Cortex of kidney (tissue), 1 donor: ENCODE results near the gene FBLN1.
"Not testable (repeated sequence)": the region's sequence is repeated elsewhere in the genome, so short reads cannot be mapped to it uniquely, and the experiment has no call there.

Experiments used
- DNase-seq: peaks from one replicate; lab custom pipeline; 2025; lab: John Stamatoyannopoulos, UW

The FBLN1 gene

DNA sequence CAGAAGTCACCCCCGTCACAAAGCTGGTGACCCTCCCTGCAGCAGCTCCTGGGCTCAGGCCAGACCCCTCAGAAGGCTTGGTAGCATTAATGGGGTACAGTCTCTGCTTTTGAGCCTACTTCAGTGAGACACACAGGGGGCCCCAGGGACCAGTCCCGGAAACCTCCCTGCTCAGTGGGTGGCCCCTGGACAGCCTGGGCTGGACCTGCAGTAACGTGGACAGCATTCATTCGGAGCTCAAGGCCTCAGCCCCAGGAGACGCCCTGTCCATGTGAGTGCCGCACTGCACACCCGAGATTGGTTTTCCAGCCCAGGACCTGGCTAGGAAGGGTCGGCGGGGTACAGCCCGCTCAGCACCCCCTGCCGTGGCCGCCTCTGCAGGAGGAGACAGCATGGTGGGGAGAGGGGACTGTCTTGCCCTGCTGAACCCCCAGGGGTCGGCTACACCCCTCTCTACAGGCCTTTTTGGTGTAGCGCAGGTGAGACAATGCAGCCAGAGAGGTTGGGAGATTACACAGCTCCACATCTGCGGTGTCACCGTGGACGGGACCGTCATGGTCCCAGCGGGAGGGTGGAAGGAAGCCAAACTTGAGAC is 83.4 kb downstream of the FBLN1 start:
- DNase-seq, result no peak

DNA sequence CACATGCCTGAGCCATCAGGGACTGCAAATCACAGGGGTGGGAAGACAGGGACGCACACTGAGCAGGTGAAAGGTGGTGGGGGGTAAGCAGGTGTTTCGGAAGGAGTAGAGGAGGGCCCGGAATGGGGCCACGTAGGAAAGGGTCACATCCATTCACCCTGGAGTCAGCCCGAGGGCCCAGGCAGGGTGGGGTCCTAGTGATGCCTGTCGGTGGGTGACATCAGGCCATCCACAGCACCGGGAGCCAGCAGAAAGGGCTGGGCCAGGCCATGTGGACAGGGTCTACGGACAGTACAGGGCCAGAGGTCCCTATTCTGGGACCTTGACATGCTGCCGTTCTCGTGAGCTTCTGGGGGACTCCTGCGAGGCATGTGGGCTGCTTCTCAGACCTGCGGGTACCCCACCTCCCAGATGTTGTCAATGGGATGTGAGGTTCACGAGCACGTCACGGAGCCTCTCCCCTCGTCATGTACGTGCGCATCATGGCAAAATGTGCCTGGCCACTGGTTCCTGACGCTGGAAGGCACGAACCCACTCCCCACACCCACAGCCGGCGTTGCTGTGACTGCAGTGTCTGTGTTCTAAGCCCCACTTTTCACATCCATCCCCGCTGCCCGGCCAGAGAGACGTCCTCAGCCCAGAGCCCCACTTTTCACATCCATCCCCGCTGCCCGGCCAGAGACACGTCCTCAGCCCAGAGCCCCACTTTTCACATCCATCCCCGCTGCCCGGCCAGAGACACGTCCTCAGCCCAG is 84.1 kb downstream of the FBLN1 start:
- no peak for DNase-seq

DNA sequence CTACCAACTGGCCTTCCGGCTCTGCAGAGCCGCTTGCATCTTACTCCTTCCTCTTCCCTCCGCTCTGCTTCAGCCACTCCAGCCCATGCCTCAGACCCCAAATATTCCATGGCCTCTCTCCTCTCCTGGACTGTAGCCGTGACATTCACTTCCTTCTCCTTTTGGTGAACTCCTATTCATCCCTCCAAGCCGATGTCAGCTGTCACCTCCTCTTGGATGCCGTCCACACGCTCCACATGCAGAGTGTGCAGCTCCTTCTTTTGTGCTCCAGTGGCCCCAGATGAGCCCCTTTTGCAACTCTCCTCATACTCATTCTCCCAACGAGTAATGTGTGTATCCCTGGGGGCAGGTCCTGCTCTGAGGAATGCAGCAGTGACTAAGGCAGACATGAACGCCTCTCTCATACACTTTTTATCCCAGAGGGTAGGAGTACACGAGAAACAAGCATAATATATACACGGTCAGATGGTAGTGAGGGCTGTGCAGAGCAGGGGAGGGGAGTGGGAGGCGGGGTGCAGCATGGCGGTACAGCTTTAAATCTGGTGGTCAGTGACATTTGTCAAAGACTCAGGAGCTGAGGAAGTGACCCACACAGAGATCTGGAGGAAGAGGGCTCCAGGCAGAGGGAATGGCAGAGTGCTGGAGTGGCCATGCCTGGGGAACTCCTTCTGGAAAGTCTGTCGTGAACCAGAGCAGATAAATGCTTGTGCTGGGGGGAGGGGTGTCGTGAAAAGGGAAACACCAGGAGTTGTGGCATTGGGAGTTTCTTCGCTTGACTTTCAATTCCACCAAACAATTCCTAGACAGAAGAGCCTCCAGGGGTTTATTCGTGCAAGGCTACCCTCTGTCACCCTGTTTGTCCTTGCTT is 85.2 kb downstream of the FBLN1 start:
- DNase-seq, result no peak

DNA sequence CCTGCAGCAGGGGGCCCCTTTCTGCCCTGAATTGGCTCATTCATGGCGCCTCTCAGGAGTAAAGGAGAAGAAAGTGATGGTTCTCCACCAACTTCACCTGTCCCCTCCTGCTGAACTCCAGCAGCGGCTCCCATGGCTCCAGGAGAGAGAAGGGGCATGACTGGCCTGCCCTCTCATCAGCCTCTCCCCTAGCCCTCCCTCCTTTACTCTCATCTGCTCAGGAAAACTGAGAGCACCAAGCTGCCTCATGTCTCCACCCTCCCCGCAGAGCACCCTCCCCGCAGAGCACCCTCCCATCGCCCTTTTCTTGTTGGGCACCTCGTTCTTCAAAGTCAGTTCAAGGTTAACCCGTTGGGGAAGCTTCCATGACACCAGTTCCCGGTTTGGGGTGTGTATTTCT is 86.9 kb downstream of the FBLN1 start:
- DNase-seq, result no peak

DNA sequence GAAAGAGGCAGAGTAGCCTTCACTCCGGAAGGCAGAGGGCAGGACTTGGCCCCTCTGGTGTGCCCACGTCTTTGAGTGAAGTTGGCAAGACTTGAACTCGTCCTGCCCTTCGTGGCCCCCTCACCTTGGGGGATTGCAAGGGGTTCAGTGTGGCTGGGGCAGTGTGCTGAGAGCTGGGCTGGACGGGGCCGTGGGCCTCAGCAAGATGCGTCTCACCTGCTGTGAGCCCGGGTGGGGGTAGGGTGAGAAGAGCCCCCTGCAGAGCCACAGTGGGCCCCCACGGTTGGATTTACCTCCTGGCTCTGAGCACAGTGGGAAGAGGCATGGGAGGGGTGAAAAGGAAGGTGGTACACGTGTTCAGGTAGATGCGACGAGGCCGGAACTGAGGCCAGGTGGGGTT is 87.6 kb downstream of the FBLN1 start:
- no peak for DNase-seq

DNA sequence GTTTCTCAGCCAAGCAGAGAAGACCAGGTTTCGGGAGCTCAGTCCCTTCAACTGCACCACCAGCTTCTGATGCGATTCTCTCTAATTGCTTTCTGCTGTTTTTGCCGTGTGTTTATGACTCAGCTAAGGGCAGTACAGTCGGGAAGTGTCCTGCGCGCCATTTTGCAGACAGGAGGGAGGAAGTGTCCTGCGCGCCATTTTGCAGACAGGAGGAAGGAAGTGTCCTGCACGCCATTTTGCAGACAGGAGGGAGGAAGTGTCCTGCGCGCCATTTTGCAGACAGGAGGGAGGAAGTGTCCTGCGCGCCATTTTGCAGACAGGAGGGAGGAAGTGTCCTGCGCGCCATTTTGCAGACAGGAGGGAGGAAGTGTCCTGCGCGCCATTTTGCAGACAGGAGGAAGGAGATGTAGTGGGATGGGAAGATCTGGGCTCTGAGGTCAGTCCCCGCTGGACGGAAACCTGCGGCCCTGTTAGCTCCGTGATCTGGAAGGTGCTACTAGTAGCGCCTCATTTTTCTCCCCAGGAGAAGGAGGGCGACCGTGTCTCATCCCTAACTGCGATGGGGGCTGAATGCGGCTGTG is 89.0 kb downstream of the FBLN1 start:
- not testable (repeated sequence) for DNase-seq

DNA sequence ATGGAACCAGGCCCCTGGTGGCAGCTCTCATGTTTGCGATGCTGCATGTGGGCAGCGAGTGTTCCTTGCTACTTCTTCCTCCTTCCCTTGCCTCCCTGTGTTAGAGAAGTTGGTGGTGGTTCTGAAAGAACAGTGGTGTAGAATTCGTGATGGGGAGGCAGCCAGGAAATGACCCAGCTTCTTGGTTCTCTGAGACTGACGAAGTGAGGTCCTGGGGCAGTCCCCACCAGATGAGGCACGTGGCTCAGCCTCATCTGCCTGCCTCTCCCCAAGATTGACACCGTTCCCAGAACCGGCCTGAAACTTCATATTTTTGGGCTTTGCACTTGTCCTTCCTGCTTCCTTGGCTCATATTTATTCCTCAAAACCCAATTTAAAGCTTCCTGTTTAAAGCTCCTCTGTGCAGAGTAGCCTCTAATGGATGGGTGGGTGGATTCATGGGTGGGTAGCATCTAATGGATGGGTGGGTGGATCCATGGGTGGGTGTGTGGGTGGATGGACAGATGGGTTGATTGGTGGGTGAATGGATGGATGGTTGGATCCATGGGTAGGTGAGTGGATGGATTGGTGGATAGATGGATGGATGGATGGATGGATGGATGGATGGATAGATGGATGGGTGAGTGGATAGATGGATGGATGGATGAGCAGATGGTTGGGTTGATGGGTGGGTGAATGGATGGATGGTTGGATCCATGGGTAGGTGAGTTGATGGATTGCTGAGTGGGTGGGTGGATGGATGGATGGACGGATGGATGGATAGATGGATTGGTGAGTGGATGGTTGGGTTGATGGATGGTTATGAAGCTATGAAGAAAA is 91.6 kb downstream of the FBLN1 start:
- DNase-seq, result no peak

DNA sequence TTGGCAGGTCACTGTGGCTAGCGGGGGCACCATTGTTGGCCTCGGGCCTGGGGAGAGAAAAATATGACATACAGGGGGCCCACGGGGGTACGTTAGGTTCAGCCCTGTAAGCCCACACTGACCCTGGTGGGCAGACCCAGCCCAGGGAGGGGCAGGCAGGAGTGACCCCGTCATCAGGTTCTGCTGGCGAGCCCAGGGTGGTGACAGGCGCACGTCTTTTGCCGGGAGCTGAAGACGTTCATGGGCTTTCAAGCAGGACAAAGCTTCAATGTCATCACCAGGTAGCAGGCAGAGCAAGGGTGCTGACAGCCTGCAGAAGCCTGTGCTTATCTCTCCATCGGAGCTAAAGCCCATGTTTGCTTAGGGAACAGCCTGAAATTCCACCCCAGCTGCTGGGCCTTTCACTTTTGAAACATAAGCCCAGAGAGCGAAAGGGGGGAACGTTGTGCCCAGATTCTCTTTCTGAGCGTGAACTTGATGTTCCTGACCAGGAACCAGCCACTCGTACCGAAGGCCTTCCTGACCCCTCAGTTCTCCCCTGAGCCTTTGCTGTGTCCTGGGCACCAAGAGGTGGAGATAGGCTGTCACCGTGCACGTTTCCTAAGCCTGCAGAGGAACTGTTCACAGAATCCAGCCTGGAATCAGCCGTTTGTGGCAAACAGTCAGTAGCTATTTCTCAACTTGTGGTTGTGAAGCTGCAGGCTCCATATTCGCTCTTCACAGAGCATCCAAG is 94.9 kb downstream of the FBLN1 start:
- DNase-seq, result no peak

DNA sequence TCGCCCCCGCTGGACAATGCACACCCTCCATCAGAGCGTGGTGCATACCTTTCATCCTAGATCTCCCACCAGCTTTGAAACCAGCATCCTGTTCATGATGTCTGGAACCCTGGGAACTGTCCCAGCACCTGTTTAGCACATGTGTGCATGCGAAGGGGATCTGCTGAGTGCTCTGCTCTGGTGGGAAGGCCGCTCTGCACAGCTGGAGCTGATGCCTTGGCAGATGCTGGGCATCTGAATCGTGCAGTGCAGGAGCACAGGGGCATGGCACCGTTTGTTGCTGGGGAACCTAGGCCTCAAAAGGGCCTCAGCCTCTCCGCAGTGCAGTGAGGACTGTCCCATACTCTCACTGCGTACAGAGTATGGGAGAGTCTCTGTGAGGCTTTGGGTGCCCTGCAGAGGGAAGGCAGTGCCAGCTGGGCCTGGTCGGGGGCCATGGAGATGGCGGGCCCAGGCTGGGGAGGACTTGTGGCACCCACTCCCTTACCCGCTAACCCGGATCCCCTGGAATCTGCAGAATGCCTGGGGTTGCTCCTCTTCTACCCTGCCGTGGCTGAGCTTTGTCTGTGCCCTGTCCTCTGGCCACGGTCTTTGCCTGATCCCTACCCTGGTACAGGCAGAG is 96.0 kb downstream of the FBLN1 start:
- no peak for DNase-seq

DNA sequence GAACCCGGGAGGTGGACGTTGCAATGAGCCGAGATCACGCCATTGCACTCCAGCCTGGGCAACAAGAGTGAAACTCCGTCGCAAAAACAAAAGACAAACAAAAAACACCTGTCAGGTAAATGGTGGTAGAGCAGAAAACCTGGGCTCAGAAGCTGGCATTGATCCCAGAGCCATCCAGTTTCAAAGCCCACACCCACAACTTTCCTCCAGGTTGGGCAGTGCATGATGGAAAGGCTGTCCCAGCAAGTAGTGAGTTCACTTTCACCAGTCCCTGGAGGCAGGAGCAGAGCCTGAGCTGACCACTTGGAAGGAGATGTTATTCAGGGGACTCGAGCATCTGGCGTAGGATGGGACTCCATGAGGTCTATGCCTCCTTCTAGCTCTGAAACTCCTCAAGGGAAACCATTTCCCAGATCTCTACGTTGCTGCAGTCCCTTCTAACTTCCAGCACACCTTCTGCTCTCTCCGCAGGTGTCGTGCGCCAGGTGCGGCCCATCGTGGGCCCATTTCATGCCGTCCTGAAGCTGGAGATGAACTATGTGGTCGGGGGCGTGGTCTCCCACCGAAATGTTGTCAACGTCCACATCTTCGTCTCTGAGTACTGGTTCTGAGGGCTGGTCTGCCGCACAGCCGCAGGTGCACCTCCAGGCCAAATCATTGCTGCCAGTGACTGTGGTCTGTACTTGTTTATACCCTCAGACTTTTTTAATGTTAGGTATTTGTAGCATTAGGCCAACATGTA is 97.3 kb downstream of the FBLN1 start:
- DNase-seq, result no peak

DNA sequence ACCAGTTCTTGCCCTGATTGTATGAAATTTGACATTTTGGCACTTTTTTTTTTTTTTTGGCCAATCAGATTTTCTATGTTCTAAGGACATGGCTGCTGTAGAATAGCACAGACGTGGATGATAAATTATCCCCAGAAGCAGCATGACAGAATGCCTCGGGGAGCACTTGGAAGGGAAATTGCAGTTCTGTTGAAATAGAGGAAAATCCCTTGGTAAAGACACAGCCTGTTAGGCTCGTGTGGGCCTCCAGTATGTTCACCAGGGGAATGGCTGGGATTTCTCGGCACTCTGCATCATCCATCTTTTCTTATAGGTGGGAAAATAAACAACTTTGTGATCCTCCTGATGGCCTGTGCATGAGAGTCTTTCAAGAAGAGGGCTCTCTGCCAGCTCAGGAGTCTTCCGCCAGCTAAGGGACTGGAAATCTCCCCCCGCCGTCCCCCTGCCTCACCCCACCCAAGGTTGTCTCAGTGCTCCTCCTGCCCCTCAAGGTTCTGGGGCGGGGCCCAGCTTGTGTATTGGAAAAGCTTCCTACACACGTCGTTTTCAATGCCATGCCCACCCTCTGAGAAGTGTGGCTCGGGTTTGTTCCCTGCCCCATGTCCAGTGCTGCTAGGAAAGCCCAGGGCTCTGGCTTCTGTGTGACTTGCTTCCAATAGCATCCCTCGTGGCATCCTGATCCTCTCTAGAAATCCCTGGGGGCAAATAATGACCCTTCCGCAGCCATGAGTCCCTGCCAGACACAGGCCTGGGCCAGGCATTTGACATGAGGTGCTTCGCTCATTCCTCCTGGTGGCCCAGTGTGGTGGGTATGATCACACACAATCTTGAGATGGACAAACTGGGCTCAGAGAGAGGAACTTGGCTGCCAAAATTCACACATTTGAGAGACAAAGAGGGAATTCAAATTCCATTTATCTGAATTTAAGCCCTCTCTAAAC is 98.4 kb downstream of the FBLN1 start:
- DNase-seq, result no peak

DNA sequence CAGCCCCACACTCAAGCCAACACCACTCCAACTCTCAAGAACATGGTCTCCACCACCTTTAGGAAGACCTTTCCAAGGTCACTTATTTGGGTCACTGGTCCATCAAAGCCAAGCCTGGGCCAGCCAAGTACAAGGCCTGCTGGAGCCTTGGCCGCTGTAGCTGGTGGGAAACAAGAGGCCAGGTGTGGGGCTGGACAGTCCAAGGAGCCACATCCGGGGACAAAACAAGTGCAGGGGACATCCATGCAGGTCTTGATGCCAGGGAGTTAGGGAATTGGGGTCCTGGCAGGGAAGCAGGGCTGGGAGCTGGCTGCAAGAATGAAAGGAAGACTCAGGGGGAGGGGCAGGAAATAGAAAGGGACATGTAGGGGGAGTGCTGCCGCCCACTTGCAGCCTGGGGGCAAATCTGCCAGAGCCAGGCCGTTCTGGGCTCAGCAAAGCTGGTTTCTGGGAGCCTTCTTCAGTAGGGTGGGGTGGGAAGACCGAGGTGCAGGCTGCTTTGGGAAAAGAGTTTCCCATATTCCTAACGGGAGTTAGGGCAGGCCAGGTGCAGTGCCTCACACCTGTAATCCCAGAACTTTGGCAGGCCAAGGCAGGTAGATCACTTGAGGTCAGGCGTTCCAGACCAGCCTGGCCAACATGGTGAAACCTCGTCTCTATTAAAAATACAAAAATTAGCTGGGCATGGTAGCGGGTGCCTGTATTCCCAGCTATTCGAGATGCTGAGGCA is 99.5 kb downstream of the FBLN1 start:
- no peak for DNase-seq

DNA sequence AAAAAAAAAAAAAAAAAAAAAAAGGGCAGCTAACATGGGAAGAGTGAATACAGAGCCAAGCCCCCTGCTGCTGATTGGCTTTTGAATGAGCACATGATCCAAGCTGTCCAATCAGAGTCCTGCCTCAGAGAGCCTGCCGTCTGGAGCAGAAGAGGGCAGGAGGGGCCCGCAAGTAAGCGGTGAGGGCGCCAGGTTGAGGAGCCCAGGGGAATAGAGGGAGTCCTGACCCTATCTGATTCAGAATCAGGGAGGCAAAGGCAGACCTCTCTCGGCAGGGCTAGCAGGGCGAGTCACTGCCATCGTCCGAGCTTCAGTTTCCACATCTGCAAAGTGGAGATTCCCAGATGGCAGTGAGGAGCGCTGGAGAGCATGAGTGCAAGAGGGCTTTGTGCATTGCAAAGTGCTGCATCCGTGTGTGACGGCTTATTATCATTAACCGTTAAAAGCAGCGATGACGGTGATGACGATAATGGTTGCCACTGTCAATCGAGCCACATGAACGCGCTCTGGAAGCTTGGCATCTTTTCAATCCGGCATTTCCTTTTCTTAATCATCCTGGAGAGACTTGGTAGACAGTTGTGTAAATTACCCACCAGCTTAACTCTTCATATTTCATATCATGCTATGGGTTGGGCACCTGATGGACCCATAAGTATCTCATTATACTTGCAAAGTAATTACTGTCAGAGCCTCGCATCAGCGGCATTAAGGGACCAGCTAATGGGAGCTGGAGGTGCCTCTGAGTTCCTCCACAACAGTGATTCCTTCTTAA is 100.3 kb downstream of the FBLN1 start:
- DNase-seq, result no peak

DNA sequence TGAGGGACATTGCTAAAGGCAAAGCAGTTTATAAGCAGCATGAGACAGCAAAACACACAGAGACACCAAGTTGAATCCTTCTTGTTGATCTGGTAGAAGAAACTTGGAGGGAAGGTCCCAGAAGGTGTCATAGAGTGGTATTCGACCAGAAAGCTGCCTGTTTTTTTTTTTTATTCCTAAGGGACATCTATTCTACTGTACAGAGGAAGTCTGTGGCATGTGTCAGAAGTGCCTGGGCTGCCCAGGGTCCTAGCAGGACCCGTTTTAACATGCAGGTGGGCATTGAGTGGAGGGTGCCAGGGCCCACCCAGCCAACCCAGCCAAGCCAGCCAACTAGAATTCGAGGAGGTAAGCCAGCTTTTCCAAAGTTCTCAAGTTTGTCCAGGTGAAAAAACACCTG is 100.9 kb downstream of the FBLN1 start:
- DNase-seq, result no peak

DNA sequence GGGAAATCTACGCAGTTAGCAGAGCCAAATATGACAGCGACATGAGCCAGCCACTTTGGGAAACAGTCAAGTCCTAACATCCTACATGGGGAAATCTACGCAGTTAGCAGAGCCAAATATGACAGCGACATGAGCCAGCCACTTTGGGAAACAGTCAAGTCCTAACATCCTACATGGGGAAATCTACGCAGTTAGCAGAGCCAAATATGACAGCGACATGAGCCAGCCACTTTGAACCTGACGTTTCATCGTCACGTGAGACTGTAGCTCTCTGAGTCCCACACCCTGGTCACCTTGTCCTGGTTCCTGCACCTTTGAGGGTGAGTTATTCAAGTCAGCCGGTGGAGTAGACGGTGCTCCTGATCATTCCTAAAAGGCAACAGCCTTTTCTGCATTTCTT is 105.4 kb downstream of the FBLN1 start:
- DNase-seq, result not testable (repeated sequence)

DNA sequence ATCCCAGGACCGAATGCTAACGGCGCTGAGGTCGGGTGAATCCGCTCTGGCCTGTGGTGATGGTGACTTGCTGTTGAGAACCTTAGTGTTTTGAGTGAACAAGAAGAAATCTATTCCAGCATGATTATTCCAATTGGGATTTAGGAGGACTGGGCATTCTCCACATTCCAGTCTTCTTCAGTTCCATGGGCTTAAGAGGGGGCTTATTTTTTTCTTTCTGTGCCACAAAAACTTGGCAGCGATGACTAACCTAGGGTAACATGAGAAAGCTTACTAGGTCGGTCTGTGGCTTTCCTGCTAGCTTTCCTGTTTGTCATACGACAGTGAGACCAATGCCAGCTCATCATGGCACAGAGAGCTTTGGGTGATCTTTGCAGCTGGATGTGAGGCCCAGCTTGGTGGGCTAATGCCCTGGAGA is 106.1 kb downstream of the FBLN1 start:
- no peak for DNase-seq

DNA sequence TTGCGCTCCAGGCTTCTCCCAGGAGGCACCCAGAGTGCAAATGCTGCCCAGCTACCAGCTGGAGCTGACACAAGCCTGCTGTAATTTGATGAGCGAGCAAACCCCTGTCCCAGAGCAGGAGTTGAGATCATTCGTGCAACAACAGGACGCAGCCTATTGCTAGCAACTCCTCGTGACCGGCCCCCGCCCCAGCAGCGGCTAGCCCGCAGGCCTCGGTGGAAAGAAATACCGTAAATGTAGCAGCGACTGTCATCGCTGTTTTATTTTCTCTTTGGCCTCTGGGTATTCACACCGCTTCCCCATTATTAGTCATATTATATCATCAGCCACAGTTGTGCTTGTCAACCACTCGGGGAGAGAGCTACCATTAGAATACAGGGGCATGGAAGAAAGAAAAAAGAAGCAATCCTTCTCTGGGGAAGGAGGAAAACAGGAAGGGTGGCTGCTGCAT is 109.8 kb downstream of the FBLN1 start:
- DNase-seq, result no peak
